IMR-90 (cell line): Measurements from ENCODE around the gene FAM3D. TPM values are rescaled to one million over a fixed set of nuclear protein-coding genes. Genes with fewer than 3 reads are reported as not detected.

Experiments used
- ATAC-seq: fragments of 200-7000 bp; cut with Tn5 transposase; 2 replicates; pipeline ENCODE4 v1.9.1; 2020; ENCODE audit warnings: low read depth, mild to moderate bottlenecking, moderate library complexity
- BruUV-seq: library from RNA; stranded (reverse); fragments of 400-500 nt; replicated peaks from 2 replicates; lab custom pipeline; 2021; lab: Mats Ljungman, UMichigan
- CTCF ChIA-PET: fragments of 300-600 bp; formaldehyde crosslinking; extraction: SDS; loops from one replicate; lab custom pipeline; 2021; ENCODE audit warnings: antibody characterized with exemption; lab: Yijun Ruan, JAX
- POLR2A ChIA-PET: fragments of 300-600 bp; sonication (Branson Sonifier 250); formaldehyde crosslinking; loops from one replicate; lab custom pipeline; 2022; ENCODE audit warnings: antibody characterized with exemption; ENCODE audit not compliant: unreplicated experiment; lab: Charles Lee
- DNase-seq: peaks from one replicate; pipeline ENCODE4 v3.0.0; 2013
- H2AFZ ChIP-seq: replicated peaks from 2 replicates; pipeline ENCODE3; 2013; ENCODE audit warnings: low read length, mild to moderate bottlenecking; ENCODE audit not compliant: poor library complexity
- H2AK5ac ChIP-seq: 2 replicates; pipeline ENCODE4 v1.6.1; 2013; ENCODE audit warnings: low read depth, low read length, inconsistent platforms
- H2AK9ac ChIP-seq: replicated peaks from 2 replicates; pipeline ENCODE3; 2013; ENCODE audit warnings: mild to moderate bottlenecking, low read depth, low read length, moderate library complexity; ENCODE audit not compliant: poor library complexity
- H2BK120ac ChIP-seq: 2 replicates; pipeline ENCODE4 v1.6.1; 2013; ENCODE audit warnings: low read depth, low read length, inconsistent platforms
- H2BK15ac ChIP-seq: 3 replicates; pipeline ENCODE4 v1.6.1; 2013; ENCODE audit warnings: low read depth, low read length, inconsistent platforms
- H2BK20ac ChIP-seq: 2 replicates; pipeline ENCODE4 v1.6.1; 2013; ENCODE audit warnings: low read depth, mild to moderate bottlenecking, inconsistent platforms, low read length, moderate library complexity
- H2BK5ac ChIP-seq: 2 replicates; pipeline ENCODE4 v1.6.1; 2013; ENCODE audit warnings: mild to moderate bottlenecking, low read depth, low read length, inconsistent platforms; ENCODE audit not compliant: poor library complexity, severe bottlenecking
- H3K14ac ChIP-seq: replicated peaks from 2 replicates; pipeline ENCODE4 v1.6.1; 2013; ENCODE audit warnings: low read depth, low read length, inconsistent platforms
- H3K18ac ChIP-seq: 2 replicates; pipeline ENCODE4 v1.6.1; 2013; ENCODE audit warnings: low read depth, low read length, control low read depth
- H3K23ac ChIP-seq: 2 replicates; pipeline ENCODE4 v1.6.1; 2013; ENCODE audit warnings: low read depth, low read length, inconsistent platforms
- H3K27ac ChIP-seq: 2 replicates; pipeline ENCODE4 v1.5.1; 2013; ENCODE audit warnings: mild to moderate bottlenecking, control low read depth, low read length; ENCODE audit not compliant: insufficient read depth
- H3K27me3 ChIP-seq: 2 replicates; pipeline ENCODE4 v1.6.1; 2013; ENCODE audit warnings: low read length; ENCODE audit not compliant: control insufficient read depth, insufficient read depth
- H3K36me3 ChIP-seq: 2 replicates; pipeline ENCODE4 v1.6.1; 2013; ENCODE audit warnings: low read length, mixed read lengths; ENCODE audit not compliant: control insufficient read depth, insufficient read depth
- H3K4ac ChIP-seq: 2 replicates; pipeline ENCODE4 v1.6.1; 2013; ENCODE audit warnings: low read depth, low read length, inconsistent platforms
- H3K4me1 ChIP-seq: 2 replicates; pipeline ENCODE4 v1.6.1; 2013; ENCODE audit warnings: low read length, mixed read lengths; ENCODE audit not compliant: control insufficient read depth, insufficient read depth
- H3K4me2 ChIP-seq: 2 replicates; pipeline ENCODE4 v1.6.1; 2013; ENCODE audit warnings: low read depth, mild to moderate bottlenecking, control low read depth, low read length, moderate library complexity
- H3K4me3 ChIP-seq: 2 replicates; pipeline ENCODE4 v1.5.1; 2013; ENCODE audit warnings: low read depth, mild to moderate bottlenecking, control low read depth, low read length, moderate library complexity; ENCODE audit not compliant: insufficient read depth
- H3K56ac ChIP-seq: 2 replicates; pipeline ENCODE4 v1.6.1; 2013; ENCODE audit warnings: low read length, inconsistent platforms; ENCODE audit not compliant: insufficient read depth; ENCODE audit errors: extremely low read depth
- H3K79me1 ChIP-seq, 2 experiments: 2 replicates each; pipeline ENCODE4 v1.6.1; 2013; ENCODE audit warnings: low read length in 2 of 2, inconsistent platforms in 1 of 2, low read depth in 1 of 2
- H3K9ac ChIP-seq: 2 replicates; pipeline ENCODE4 v1.6.1; 2013; ENCODE audit warnings: low read depth, low read length, control low read depth
- H3K9me1 ChIP-seq: 2 replicates; pipeline ENCODE4 v1.6.1; 2013; ENCODE audit warnings: low read length, inconsistent platforms; ENCODE audit not compliant: insufficient read depth
- H3K9me3 ChIP-seq: 2 replicates; pipeline ENCODE4 v1.6.1; 2013; ENCODE audit warnings: low read length; ENCODE audit not compliant: control insufficient read depth, insufficient read depth
- H4K20me1 ChIP-seq: 2 replicates; pipeline ENCODE4 v1.6.1; 2013; ENCODE audit warnings: low read length, inconsistent platforms; ENCODE audit not compliant: insufficient read depth
- H4K5ac ChIP-seq: 2 replicates; pipeline ENCODE4 v1.6.1; 2013; ENCODE audit warnings: mild to moderate bottlenecking, low read depth, low read length, control low read depth
- H4K8ac ChIP-seq, 2 experiments: 2 replicates each; pipeline ENCODE4 v1.6.1; 2013; ENCODE audit warnings: low read depth in 2 of 2, low read length in 2 of 2, control low read depth in 1 of 2, inconsistent platforms in 1 of 2
- H4K91ac ChIP-seq: 2 replicates; pipeline ENCODE4 v1.6.1; 2013; ENCODE audit warnings: low read depth, low read length, inconsistent platforms; ENCODE audit not compliant: insufficient read depth
- BHLHE40 ChIP-seq: fragments of 150-350 bp; IDR thresholded peaks from 2 replicates; pipeline ENCODE4 v1.6.1; 2016; ENCODE audit warnings: mild to moderate bottlenecking, low read depth, low read length
- CHD1 ChIP-seq: IDR thresholded peaks from 2 replicates; pipeline ENCODE4 v1.6.1; 2012; ENCODE audit warnings: low read depth, low read length, improper control_type of control experiment
- MAFK ChIP-seq: IDR thresholded peaks from 2 replicates; pipeline ENCODE4 v1.6.1; 2012; ENCODE audit warnings: low read depth, low read length, improper control_type of control experiment
- MAZ ChIP-seq: IDR thresholded peaks from 2 replicates; pipeline ENCODE4 v1.6.1; 2012; ENCODE audit warnings: low read depth, mild to moderate bottlenecking, low read length, improper control_type of control experiment, moderate library complexity, borderline replicate concordance
- RFX5 ChIP-seq: IDR thresholded peaks from 2 replicates; pipeline ENCODE4 v1.8.0; 2012; ENCODE audit warnings: low read depth, mild to moderate bottlenecking, low read length, moderate library complexity
- SMC3 ChIP-seq: fragments of 150-350 bp; IDR thresholded peaks from 2 replicates; pipeline ENCODE4 v1.6.1; 2016; ENCODE audit warnings: low read depth, mild to moderate bottlenecking, antibody characterized with exemption, low read length, moderate library complexity
- WGBS, 2 experiments: methylation state at CpG; one replicate each; pipeline versions ENCODE4 v1.1.5 to v1.1.7; 2013; ENCODE audit warnings: missing lambda C conversion rate in 2 of 2; ENCODE audit not compliant: insufficient read length in 1 of 2; ENCODE audit errors: extremely low coverage in 2 of 2; 5-methylcytosine and 5-hydroxymethylcytosine counted together
- dilution Hi-C: fragments of 300-500 bp; cut with HindIII; formaldehyde crosslinking; loops from one replicate; pipeline ENCODE4 v1.14.3; 2018; ENCODE audit warnings: low sequenced_read_pairs; ENCODE audit not compliant: unreplicated experiment
- in situ Hi-C: fragments of 300-500 bp; cut with MboI; formaldehyde crosslinking; loops from 3 replicates; pipeline ENCODE4 v1.14.3; 2019; ENCODE audit warnings: low sequenced_read_pairs, inconsistent platforms, mixed read lengths
- intact Hi-C: fragments of 100-400 bp; cut with micrococcal nuclease; formaldehyde crosslinking; loops from 2 replicates; pipeline ENCODE4 v1.10.0; 2022
- polyA plus RNA-seq, 3 experiments: library from polyadenylated mRNA; depleted of rRNA; stranded (reverse); fragments of >200 nt; gene quantifications; 2 replicates each; pipeline ENCODE4 v1.2.3, GENCODE V29; 2012; ENCODE audit warnings: low replicate concordance in 1 of 3
- total RNA-seq: library from RNA; depleted of rRNA; stranded (reverse); fragments of >200 nt; gene quantifications from 2 replicates; pipeline ENCODE4 v1.2.3, GENCODE V29; 2012
- TF ChIP-seq, protein P1 (sequence below): fragments of 150-350 bp; IDR thresholded peaks from 2 replicates; pipeline ENCODE4 v1.6.1; 2017; ENCODE audit warnings: mild to moderate bottlenecking, antibody characterized with exemption, low read length, low read depth

The FAM3D gene
- total and polyA plus RNA-seq, 2 of the 4 experiments (the other 2 are of a cell fraction): not detected

DNA sequence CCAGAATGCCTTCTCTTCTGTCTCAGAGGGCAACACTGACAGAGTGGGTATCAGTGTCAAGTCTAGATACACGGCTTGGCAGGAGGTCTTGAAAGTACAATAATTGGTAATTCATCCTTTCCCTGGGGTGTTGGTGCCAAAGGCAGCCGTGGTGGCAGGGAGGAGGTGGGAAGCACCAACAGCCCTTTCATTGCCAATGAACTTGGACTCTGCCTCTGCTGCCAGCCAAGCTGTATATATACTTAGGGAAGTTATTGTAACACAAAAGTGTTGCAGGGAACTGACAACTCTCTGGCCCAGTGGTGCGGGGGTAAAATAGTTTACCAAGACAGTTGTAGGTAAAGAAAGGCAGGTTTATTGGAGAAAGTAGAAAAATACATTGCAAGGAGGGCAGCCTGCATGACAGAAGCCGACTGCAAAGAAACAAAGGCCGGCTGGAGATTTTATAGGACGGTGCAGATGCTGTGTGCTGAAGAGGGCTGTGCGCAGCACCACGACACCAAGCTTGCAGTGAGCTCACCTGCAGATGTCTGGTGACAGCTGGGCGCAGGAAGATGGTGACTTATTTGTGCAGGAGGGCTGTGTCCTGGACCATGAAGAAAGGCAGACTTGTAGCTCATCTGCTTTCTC is 4.0 kb upstream of the FAM3D start:
- ChIA-PET CTCF (no interaction called here), POLR2A (no interaction called here)
- Histone ChIP-seq H3K27ac (no peak overlapping the region), H3K9me3 (no peaks in the 10 kb centered on the region), H2AFZ (no peak overlapping the region), H2BK5ac (no peak overlapping the region), H4K8ac (no peak overlapping the region), H4K20me1 (no peaks in the 10 kb centered on the region), H2BK120ac (no peak overlapping the region), H3K23ac (no peak overlapping the region), H2AK5ac (no peak overlapping the region), H4K5ac (no peak overlapping the region), H2AK9ac (no peak overlapping the region), H3K79me1 (no peaks in the 10 kb centered on the region), H3K9ac (no peak overlapping the region), H3K4me1 (no peaks in the 10 kb centered on the region), H3K18ac (no peak overlapping the region), H3K4me2 (no peak overlapping the region), H3K56ac (no peak overlapping the region), H3K4me3 (no peak overlapping the region), H3K36me3 (no peaks in the 10 kb centered on the region), H3K4ac (no peak overlapping the region), H2BK15ac (no peak overlapping the region), H3K14ac (no peak overlapping the region), H3K9me1 (no peaks in the 10 kb centered on the region), H4K91ac (no peak overlapping the region), H2BK20ac (no peak overlapping the region), H3K27me3 (peaks cover 15% of the 10 kb centered on the region)
- dilution Hi-C loops (no loop called here), in situ Hi-C loops (no loop called here), intact Hi-C loops (no loop called here)
- BruUV-seq: no TSS peak
- 82% methylated on average over 4 of the region's 9 CpGs; no CpG with 5 or more reads in 1 of the 2 experiments for WGBS, 2 experiments
- TF ChIP-seq BHLHE40: no peak
- no peak for TF ChIP-seq MAFK
- TF ChIP-seq, protein P1, sequence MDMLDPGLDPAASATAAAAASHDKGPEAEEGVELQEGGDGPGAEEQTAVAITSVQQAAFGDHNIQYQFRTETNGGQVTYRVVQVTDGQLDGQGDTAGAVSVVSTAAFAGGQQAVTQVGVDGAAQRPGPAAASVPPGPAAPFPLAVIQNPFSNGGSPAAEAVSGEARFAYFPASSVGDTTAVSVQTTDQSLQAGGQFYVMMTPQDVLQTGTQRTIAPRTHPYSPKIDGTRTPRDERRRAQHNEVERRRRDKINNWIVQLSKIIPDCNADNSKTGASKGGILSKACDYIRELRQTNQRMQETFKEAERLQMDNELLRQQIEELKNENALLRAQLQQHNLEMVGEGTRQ: no peak
- no peak for TF ChIP-seq CHD1
- TF ChIP-seq SMC3: no peak
- TF ChIP-seq RFX5: no peak
- no peak for TF ChIP-seq MAZ
- DNase-seq: no peak
- ATAC-seq: no peak
